K562 (cell line): ENCODE measurements around the gene IP6K3. TPM values are rescaled to one million over a fixed set of nuclear protein-coding genes. Genes with fewer than 3 reads are reported as not detected.

Source experiments
- ATF2 ChIP-seq: sonication (generic); formaldehyde crosslinking; IDR thresholded peaks from 2 replicates; pipeline ENCODE4 v1.8.1; 2022; ENCODE audit warnings: missing genetic modification reagents
- BCOR ChIP-seq: fragments of 450-650 bp; IDR thresholded peaks from 2 replicates; pipeline ENCODE4 v1.6.1; 2016
- CBFA2T2 ChIP-seq: fragments of 450-650 bp; conservative IDR thresholded peaks from 2 replicates; pipeline ENCODE4 v1.6.1; 2017; ENCODE audit warnings: mild to moderate bottlenecking
- CREM ChIP-seq: IDR thresholded peaks from 2 replicates; pipeline ENCODE4 v1.6.1; 2014; ENCODE audit warnings: antibody characterized with exemption, low read depth
- DEAF1 ChIP-seq: fragments of 450-650 bp; formaldehyde crosslinking; IDR thresholded peaks from 2 replicates; pipeline ENCODE4 v1.4.0; 2020; ENCODE audit warnings: mild to moderate bottlenecking, moderate library complexity
- ETS2 ChIP-seq: IDR thresholded peaks from 2 replicates; pipeline ENCODE4 v1.6.1; 2016; ENCODE audit warnings: borderline replicate concordance, missing genetic modification characterization, mild to moderate bottlenecking, moderate library complexity, missing compliant biosample characterization; ENCODE audit not compliant: poor library complexity, severe bottlenecking
- GABPB2 ChIP-seq: fragments of 250-450 bp; sonication (Bioruptor Pico); conservative IDR thresholded peaks from 2 replicates; pipeline ENCODE4 v1.5.1; 2021; ENCODE audit warnings: mild to moderate bottlenecking
- HES1 ChIP-seq: fragments of 450-650 bp; IDR thresholded peaks from 2 replicates; pipeline ENCODE4 v1.6.1; 2016; ENCODE audit warnings: low read depth, mild to moderate bottlenecking, moderate library complexity
- HEY1 ChIP-seq: fragments of 250-450 bp; sonication (Bioruptor Pico); IDR thresholded peaks from 2 replicates; pipeline ENCODE4 v1.5.0; 2020; ENCODE audit warnings: mild to moderate bottlenecking, moderate library complexity, borderline replicate concordance
- HNRNPK ChIP-seq: fragments of 200-400 bp; formaldehyde crosslinking; IDR thresholded peaks from one replicate; pipeline ENCODE4 v1.6.1; 2018; ENCODE audit warnings: mild to moderate bottlenecking, low read depth, low read length; ENCODE audit not compliant: poor library complexity, severe bottlenecking
- HNRNPLL ChIP-seq: fragments of 200-400 bp; formaldehyde crosslinking; IDR thresholded peaks from 2 replicates; pipeline ENCODE4 v1.6.1; 2017; ENCODE audit warnings: low read length, low read depth, mild to moderate bottlenecking; ENCODE audit not compliant: poor library complexity, severe bottlenecking
- KHSRP ChIP-seq: fragments of 450-650 bp; IDR thresholded peaks from 2 replicates; pipeline ENCODE4 v1.6.1; 2017
- NCOA4 ChIP-seq: fragments of 450-650 bp; IDR thresholded peaks from 2 replicates; pipeline ENCODE4 v1.6.1; 2018; ENCODE audit warnings: mild to moderate bottlenecking; ENCODE audit not compliant: partially characterized antibody
- PHB2 ChIP-seq: fragments of 450-650 bp; IDR thresholded peaks from 2 replicates; pipeline ENCODE4 v1.6.1; 2017; ENCODE audit warnings: low read depth
- POLR2B ChIP-seq: fragments of 450-650 bp; IDR thresholded peaks from 2 replicates; pipeline ENCODE4 v1.6.1; 2018; ENCODE audit warnings: low read depth; ENCODE audit not compliant: partially characterized antibody
- RCOR1 ChIP-seq, 2 experiments: IDR thresholded peaks; 2 replicates each; pipeline ENCODE4 v1.6.1; 2012; ENCODE audit warnings: low read depth in 2 of 2, low read length in 2 of 2, borderline replicate concordance in 1 of 2, improper control_type of control experiment in 1 of 2
- SNRNP70 ChIP-seq: fragments of 200-400 bp; formaldehyde crosslinking; optimal IDR thresholded peaks from 2 replicates; pipeline ENCODE3; 2017; ENCODE audit warnings: low read depth, low read length
- STAT5B ChIP-seq: fragments of 250-450 bp; sonication (Bioruptor Pico); IDR thresholded peaks from 2 replicates; pipeline ENCODE4 v1.8.0; 2021; ENCODE audit warnings: mild to moderate bottlenecking, inconsistent platforms
- TEAD1 ChIP-seq, 2 experiments: fragments of 450-650 bp in 1 of 2; sonication (generic) in 1 of 2; formaldehyde crosslinking; IDR thresholded peaks; 2 replicates each; pipeline versions ENCODE4 v1.4.0 to v1.8.0; 2020 to 2022; ENCODE audit warnings: mild to moderate bottlenecking in 2 of 2, missing genetic modification reagents in 1 of 2
- ZBED1 ChIP-seq: IDR thresholded peaks from 2 replicates; pipeline ENCODE4 v1.6.1; 2014
- ZFP1 ChIP-seq: fragments of 450-650 bp; formaldehyde crosslinking; IDR thresholded peaks from 2 replicates; pipeline ENCODE4 v1.4.0; 2020; ENCODE audit warnings: mild to moderate bottlenecking, mixed read lengths
- ZNF133 ChIP-seq: fragments of 250-450 bp; sonication (Bioruptor Pico); IDR thresholded peaks from 2 replicates; pipeline ENCODE4 v1.4.0; 2020; ENCODE audit warnings: mild to moderate bottlenecking
- ZNF449 ChIP-seq: fragments of 250-450 bp; sonication (Bioruptor Pico); IDR thresholded peaks from 2 replicates; pipeline ENCODE4 v1.8.0; 2022; ENCODE audit warnings: moderate library complexity, mild to moderate bottlenecking, inconsistent platforms
- ZNF77 ChIP-seq: fragments of 250-450 bp; sonication (Bioruptor Pico); IDR thresholded peaks from 2 replicates; pipeline ENCODE4 v1.5.0; 2020
- ZSCAN29 ChIP-seq: fragments of 450-650 bp; IDR thresholded peaks from 2 replicates; pipeline ENCODE4 v1.6.1; 2017
- polyA plus RNA-seq, 8 experiments: library from polyadenylated mRNA; depleted of rRNA in 4 of 8; stranded (reverse) in 5 of 8; unstranded in 3 of 8; fragments of >200 nt; fragmentation: Nextera tagmentation in 2 of 8; fragmentation: Illumina TruSeq in 1 of 8; extraction: Ambion mirVana in 2 of 8; extraction: Trizol in 1 of 8; gene quantifications; 2 replicates each; pipeline versions ENCODE4 v1.2.1 to v1.2.3, GENCODE V29; 2011 to 2014; ENCODE audit warnings: inconsistent platforms in 1 of 8, missing spikeins in 1 of 8
- total RNA-seq, 7 experiments: library from RNA; depleted of rRNA in 6 of 7; stranded (reverse); fragments of >200 nt in 6 of 7; fragmentation: Illumina TruSeq in 2 of 7; extraction: Trizol in 2 of 7; gene quantifications; 2 replicates each; pipeline versions ENCODE4 v1.2.1 to v1.2.3, GENCODE V29; 2011 to 2021; ENCODE audit warnings: low replicate concordance in 1 of 7

IP6K3 gene
- total and polyA plus RNA-seq, 9 of the 15 experiments (the other 6 are each of a cell fraction or from before 2014, with no cell fraction given): not detected

GRCh38 chr6:33788694-33789549 is 42.2 kb upstream of the IP6K3 start, which contains the start of gene LEMD2 (continued):
- no peak for TF ChIP-seq KHSRP
- TF ChIP-seq STAT5B (CRISPR knock-in tag): no peak
- TF ChIP-seq CREM: peak; percentile 94
- TF ChIP-seq HNRNPK: no peak
- no peak for TF ChIP-seq ZNF77 (CRISPR knock-in tag)
- no peak for TF ChIP-seq ZSCAN29
- no peak for TF ChIP-seq GABPB2 (CRISPR knock-in tag)
- no peak for TF ChIP-seq SNRNP70
- TF ChIP-seq NCOA4: no peak
- TF ChIP-seq ZBED1: no peak
- no peak for TF ChIP-seq HEY1
- no peak; the same call in 1 of the 2 replicates for TF ChIP-seq ATF2
- TF ChIP-seq BCOR: 0 out of 2 replicates have a peak, but pooled peaks have one; percentile 32
- peak; percentile 89 for TF ChIP-seq HNRNPLL
- TF ChIP-seq ETS2 (tag): no peak
- peak; percentile 54; the same call in 1 of the 2 replicates for TF ChIP-seq HES1
- peak; percentile 13 for TF ChIP-seq POLR2B
- TF ChIP-seq ZNF133: no peak
- no peak for TF ChIP-seq CBFA2T2
- TF ChIP-seq PHB2: peak; percentile 65; the same call in 1 of the 2 replicates
- 0 out of 2 replicates have a peak, but pooled peaks have one; percentile 22 for TF ChIP-seq DEAF1 (CRISPR knock-in tag)
- TF ChIP-seq ZFP1 (CRISPR knock-in tag): no peak
- TF ChIP-seq ZNF449 (CRISPR knock-in tag): peak; percentile 75; the same call in 1 of the 2 replicates
- TF ChIP-seq TEAD1 (CRISPR knock-in tag; IDR thresholded peaks at IDR 0.05): peak in 1 of 2 experiments; percentile 86; a peak in 2 of 4 replicates
- peak; percentile 27 to 51; a peak in 3 of 4 replicates for TF ChIP-seq RCOR1 (IDR thresholded peaks at IDR 0.05; ENCODE audit: borderline replicate concordance in 1 of 2, low read depth in 2 of 2, low read length in 2 of 2)
